T-helper 22 cell (primary cell): ENCODE data around the gene ZNF619.
"Not testable (repeated sequence)": the region's sequence is repeated elsewhere in the genome, so short reads cannot be mapped to it uniquely, and the experiment has no call there.

Experiments
- DNase-seq: peaks from one replicate; pipeline ENCODE4 v3.0.0-alpha.2; 2020; ENCODE audit warnings: low read depth

The ZNF619 gene

GRCh38 chr3:40476478-40477470, at the start of gene ZNF619:
Gene ZNF619, plus strand, starts transcription at chr3:40477122. Its CDS starts 858 bp downstream, at chr3:40477980.
- peak; percentile 25 for DNase-seq

GRCh38 chr3:40432793-40433192, 44.1 kb upstream of the ZNF619 start:
- DNase-seq = no peak

DNA sequence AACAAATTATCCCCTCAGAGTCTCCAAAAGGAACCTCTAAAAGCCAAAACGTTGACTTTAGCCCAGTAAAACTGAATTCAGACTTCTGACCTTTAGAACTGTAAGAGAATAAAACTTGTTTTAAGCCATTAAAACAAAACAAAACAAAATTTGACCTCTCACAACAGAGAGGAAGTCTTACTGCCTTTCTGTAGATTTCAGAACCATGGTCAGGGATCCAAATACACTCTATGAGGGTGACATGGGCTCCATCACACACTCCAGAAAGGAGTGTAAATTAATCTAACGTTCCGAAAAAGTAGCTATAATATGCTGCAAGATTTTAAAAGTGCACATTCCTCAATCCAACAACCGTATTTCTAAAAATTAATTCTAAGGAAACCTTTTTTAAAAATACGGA, 39.0 kb upstream of the ZNF619 start:
- no peak for DNase-seq

GRCh38 chr3:40445062-40445461, 31.9 kb upstream of the ZNF619 start:
- DNase-seq = no peak

DNA sequence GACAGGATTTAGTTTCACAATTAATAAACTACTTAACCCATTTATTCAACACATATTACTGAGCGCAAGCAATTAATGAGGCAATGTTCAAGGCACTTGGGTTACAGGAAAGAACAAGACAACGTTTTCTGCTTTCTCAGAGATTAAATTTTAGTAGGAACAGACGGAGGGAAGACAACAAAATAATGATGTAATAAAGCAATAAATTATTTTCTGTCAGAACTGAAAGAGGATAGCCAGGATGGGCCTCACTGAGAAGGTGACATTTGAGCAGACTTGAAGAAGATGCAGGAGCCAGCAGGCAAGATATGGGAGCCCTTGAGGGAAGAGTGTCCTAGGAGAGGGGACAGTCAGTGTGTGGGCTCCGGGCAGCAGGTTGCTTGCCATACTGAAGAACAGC, 31.0 kb upstream of the ZNF619 start:
- no peak for DNase-seq

DNA sequence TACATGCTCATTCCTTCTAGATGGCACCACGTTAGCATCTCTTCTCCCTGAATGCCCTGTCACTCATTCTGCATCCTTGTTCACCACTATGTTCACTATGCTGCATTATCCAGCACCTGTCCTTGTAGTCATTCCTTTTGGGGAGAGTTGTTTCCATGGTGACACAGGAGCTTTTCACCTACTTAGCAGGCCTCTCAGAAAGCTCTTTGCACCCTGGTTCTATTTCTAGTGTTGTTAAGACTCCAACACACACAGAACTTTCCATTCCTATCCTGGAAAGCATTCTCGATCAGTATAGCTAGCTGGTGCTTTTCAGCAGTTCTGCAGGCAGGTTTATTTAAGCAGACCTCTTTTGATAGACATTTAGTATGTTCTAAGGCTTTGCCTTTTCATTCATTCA, 26.5 kb upstream of the ZNF619 start:
- no peak for DNase-seq

DNA sequence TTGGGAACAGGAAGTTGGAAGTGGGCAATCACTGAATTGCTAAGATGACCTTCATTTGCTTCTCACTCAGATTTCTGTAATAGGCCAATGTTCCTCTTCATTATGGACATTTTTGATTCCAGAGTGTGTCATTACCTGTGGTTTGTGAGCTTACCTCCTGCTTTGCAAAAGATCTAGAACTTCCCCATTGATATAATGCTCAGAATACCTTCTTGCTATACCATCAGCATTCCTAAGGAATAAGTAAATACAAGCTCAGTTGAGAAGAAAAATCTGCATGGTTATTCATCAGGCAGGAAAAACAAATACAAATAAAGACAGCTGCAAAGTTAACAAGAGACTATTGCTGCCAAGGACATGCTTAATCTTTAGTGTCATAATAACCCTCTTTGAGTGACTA, 25.4 kb upstream of the ZNF619 start:
- no peak for DNase-seq

GRCh38 chr3:40452057-40452456, 24.9 kb upstream of the ZNF619 start:
- no peak for DNase-seq

- no peak for DNase-seq
These were observed 24.4 kb upstream of the ZNF619 start for GRCh38 chr3:40452562-40452875.

- peak; percentile 97 for DNase-seq
These were observed 23.8 kb upstream of the ZNF619 start for GRCh38 chr3:40452876-40453730.

- DNase-seq = no peak
These were observed 23.0 kb upstream of the ZNF619 start for GRCh38 chr3:40453933-40454332.

- no peak for DNase-seq
These were observed 21.6 kb upstream of the ZNF619 start for GRCh38 chr3:40455328-40455727.

- DNase-seq = no peak
These were observed 20.5 kb upstream of the ZNF619 start for GRCh38 chr3:40456279-40456939.

- DNase-seq = peak; percentile 91
These were observed 19.7 kb upstream of the ZNF619 start, which contains the start of gene RPL14 for GRCh38 chr3:40456940-40457823. Gene RPL14, plus strand, starts transcription at chr3:40457339. Its CDS starts 133 bp downstream, at chr3:40457472.

- no peak for DNase-seq
These were observed 18.4 kb upstream of the ZNF619 start for GRCh38 chr3:40458473-40458872.

DNA sequence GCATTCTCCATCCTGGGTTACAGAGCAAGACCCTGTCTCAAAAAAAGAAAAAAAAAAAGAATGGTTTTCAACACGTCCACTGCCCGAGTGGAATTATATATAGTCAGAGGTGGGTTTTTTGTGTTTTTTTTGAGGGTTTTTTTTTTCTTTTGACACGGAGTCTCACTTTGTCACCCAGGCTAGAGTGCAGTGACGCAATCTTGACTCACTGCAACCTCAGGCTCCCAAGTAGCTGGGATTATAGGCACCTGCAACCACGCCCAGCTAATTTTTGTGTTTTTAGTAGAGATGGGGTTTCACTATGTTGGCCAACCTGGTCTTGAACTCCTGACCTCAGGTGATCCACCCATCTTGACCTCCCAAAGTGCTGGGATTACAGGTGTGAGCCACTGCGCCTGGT, 16.4 kb upstream of the ZNF619 start:
- DNase-seq = not testable (repeated sequence)

DNA sequence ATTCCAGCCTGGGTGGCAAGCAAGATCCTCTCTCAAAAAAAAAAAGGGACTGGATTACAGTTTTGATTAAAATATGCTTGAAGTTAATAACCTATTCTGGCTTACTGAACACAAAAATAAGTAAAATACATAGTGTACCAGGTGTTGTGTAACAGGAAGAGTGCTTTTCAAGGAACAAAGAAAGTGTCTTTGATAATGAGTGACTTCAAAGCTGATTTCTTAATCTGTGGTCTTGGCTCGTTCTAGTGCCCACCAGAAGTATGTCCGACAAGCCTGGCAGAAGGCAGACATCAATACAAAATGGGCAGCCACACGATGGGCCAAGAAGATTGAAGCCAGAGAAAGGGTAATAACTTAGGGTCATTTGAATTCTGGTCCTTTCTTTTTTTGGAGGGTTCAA, 15.8 kb upstream of the ZNF619 start:
- DNase-seq = no peak

GRCh38 chr3:40462838-40463237, 14.1 kb upstream of the ZNF619 start:
- DNase-seq = not testable (repeated sequence)

DNA sequence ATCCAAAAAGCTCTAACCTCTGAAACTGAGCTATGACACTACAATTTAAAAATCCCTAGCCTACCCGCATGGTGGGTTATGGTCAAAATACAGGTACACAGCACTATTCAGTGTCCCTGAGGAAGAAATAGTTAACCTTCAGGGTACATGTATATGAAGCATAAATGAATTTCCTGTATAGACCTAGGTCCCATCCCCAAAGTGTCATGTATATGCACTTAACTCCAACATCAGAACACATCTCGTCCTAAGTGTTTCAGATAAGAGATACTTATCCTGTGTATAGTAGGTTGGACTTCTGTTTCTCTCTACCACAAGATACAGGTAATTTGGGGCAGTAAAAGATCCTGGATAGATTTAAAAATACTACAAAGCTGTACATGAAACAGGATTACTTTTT, 13.3 kb upstream of the ZNF619 start:
- no peak for DNase-seq

- peak; percentile 12 for DNase-seq
These were observed 12.4 kb upstream of the ZNF619 start for GRCh38 chr3:40464339-40465110.

GRCh38 chr3:40465111-40465407, 11.9 kb upstream of the ZNF619 start:
- DNase-seq = no peak
